ENCODE results near the gene EIPR1.
A peak's percentile ranks its signal among the peaks of the same experiment; 100 is the strongest.

Gene EIPR1

GRCh38 chr2:3321825-3322224, 55.8 kb downstream of the EIPR1 start:
- no peak for DNase-seq

DNA sequence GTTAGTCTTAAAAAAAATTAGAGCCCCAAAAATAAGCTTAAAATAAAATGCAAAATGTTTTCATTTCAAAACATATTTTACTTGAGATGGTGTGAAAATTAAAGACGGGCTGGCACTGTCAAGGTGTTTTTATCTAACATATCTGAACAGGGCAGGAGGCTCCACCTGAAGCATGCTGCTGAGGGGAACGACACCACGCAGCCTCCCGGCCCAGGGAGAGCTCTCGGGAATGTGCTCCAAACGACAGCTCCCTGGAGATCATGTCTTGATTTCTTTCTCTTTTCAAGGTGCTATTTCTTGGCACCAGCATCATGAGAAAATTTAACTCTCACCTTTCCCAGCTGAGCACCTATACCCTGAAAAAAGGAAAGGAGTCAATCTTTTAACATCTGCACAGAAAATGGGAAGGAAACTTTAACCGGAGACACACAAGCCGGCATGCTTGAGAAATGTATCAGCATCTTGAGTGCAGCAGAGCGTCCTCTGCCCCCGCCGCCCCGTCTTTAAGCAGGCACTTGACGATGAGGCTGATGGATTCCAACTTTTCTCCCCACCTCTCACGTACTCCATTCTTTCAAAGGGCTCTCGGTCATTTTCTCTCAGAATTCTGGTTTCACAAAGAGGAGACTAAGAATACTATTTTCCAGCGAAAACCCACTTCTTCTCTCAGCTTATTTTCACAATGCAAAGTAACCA, 56.6 kb downstream of the EIPR1 start:
- no peak for DNase-seq

- no peak for DNase-seq
Observed at GRCh38 chr2:3319745-3320566, 57.7 kb downstream of the EIPR1 start.

DNA sequence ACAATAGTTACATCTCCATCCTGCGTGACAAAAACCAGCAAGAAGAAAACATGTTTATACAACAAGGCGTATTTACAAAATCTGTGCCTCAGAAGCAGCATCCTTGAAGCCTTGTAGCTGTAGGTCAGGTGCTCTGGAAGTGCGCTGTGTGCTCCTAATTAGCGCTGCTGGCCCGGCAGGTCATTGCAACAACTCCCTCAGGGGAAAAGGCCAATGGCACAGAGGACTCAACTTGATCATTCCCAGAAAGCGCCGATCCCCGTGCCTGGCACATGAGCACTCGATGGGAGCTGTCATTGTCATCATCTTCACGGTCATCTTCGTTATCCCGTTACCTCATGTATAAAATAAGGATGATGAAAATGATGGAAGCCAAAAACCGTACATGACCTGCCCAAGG, 58.5 kb downstream of the EIPR1 start:
- DNase-seq = no peak

- no peak for DNase-seq
Observed at GRCh38 chr2:3317871-3318590, 59.6 kb downstream of the EIPR1 start.

GRCh38 chr2:3317277-3317685, 60.3 kb downstream of the EIPR1 start:
- no peak for DNase-seq

GRCh38 chr2:3316456-3317276, 61.0 kb downstream of the EIPR1 start:
- no peak for DNase-seq

GRCh38 chr2:3314626-3315025, 63.0 kb downstream of the EIPR1 start:
- no peak for DNase-seq

DNA sequence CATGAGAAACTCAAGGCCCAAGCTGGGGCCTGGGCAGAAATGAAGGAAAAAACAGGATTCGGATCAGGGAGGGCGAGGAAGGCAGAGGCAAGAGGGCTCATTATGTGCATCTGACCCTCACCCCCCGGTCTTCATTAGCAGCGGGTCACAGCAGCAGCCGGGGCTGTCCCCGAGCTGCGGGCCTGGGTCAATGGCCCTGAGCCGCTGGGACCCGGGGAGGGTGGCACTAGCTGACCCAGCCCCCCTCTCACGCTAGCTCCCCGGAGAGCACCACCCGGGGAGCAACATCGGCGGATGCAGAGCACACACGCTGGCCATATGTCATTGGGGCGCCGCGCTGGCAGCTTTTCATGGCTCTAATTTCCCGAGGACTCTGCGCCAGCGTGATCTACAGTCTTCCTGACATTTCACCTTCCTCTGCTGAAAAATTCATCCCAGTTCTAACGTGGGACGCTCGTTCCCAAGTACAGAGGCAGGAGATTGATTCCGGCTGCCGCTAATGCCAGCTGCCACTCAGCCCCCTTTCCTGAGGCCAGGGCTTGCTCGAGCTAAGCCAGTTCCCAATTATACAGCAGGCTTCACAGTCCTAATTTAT, 63.7 kb downstream of the EIPR1 start:
- no peak for DNase-seq

DNA sequence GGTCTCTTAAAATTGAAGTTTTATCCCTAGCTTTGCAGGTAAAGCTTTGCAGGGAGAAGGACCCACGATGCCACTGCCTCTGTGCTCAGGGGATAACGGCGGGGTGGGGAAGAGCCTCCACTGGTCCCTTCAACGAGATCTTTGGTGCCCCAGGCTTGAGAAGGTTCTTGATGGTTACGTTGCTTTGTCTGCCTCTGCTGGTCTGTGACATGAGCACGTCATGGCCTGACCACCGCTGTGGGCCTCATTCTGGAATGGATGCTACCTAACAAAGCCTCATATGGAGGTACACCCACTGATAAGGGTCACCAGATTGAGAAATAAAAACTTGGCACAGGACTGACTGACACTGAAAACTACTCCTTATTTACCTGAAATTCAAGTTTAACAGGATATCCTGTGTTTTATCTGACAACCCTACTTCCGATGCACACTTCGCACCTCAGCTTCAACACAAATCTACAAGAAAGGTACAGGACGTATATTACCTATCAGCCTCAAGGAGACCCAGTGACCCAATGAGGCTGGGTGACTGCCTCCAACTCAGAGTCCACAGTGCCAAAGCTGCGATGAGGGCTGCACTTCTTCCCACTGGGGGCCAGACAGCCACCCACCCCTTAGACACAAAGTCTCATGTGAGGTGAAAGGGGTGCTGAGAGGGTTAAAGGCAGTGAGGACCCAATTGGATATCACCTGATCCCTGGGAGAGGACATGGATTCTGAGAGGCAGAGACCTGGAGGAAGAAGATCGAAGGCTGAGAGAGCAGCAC, 64.9 kb downstream of the EIPR1 start:
- DNase-seq = no peak

DNA sequence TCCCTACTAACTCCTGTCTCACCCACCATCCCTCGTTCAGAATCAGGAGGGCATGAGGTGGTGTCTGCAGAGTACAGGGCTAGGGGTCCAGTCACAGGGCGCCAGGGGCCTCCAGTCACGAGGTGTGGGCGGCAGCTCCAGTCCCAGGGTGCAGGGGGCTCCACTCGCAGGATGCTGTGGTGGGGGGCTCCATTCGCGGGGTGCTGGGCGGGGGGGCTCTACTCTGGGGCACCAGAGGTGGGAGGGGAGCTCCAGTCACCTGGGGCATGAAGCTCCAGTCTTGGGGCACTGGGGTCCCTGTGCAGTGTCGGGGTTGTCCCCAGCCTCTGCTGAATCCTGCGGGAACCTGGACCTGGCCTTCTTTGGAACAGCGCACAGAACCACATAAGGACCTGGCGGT, 66.0 kb downstream of the EIPR1 start:
- no peak for DNase-seq

DNA sequence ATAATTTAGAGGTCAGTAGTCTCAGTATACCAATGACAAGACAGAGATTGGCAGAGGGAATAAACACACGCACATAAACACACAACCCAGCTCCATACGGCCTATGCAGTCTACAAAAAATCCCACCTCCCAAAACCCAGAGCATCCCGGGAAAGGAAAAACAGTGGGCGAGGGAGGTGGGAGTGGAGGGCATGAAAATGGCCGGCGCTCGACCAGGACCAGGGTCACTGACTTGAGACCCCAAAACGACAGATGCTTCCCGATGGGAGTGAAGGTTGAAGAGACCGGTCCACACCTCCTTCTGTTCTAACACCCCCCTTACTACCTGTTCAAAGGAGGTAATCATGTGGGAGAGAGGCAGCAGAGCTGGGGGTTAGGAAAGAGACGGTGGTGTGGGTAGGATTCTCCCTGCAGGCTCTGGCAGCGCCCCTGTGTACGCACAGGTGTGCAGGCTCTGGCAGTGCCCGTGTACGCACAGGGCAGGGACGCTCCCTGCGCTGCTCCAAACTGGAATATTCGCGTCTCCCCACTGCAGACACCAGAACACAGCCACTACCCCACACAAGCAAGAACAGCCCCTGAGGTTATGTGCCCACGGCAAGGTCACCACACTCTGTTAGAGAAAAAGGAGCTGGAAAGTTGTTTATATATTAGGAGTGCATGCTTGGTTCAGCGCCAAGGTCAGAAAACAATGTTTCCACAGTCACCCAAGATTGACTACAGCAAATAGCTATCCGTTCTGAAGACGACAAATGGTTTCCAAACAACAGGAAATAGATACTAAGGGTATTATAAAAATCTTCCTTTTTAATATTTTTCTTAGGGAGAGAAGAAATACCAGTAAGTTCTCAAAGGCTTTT, 67.9 kb downstream of the EIPR1 start:
- DNase-seq = no peak

- DNase-seq = no peak
Observed at GRCh38 chr2:3307901-3308300, 69.7 kb downstream of the EIPR1 start.

DNA sequence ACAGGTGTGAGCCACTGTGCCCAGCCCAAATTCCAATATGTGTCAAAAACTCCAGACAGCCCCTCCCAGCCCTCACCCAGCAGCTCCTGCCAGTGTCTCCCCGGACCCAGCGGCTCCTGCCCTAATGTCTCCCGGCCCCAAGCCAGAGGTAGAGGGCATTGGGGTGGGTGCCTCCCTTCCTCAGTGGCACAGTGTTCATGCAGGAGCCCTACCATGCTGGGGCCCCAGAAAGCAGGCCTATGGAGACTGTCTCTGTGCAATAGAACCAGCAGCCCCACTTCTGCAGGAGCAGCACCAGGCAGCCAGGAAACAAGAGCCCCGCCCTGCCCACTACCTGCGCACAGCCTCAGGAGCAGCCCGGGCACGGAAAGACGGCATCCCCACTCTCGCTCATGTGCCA, 70.4 kb downstream of the EIPR1 start:
- no peak for DNase-seq

DNA sequence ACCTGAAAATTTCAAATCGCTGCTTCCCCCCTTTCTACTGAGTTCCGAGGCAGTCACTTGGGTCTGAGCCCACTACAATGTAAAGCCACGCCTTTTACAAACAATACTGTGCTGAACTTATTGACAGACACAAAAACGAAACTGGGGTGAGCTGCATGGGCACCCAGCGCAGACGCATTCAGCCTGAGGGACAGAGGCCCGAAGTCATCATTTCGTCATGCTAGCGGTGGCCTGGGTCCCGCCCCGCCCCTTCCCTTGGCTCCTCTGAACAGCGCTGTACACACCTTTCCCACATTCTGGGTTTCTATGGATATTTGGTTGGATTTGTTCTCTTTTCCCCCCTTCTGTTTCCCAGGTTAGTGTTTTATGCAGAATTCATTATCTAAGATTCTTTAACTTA, 71.7 kb downstream of the EIPR1 start:
- DNase-seq = no peak

GRCh38 chr2:3305431-3305830, 72.2 kb downstream of the EIPR1 start:
- no peak for DNase-seq

GRCh38 chr2:3303583-3304406, 73.8 kb downstream of the EIPR1 start:
- peak; percentile 84 to 85 for DNase-seq

- DNase-seq = no peak
Observed at GRCh38 chr2:3302751-3303582, 74.7 kb downstream of the EIPR1 start.

GRCh38 chr2:3302421-3302750, 75.2 kb downstream of the EIPR1 start:
- no peak for DNase-seq

Measured in stimulated activated CD4-positive, alpha-beta T cell treated with anti-CD3 and anti-CD28 coated beads, Interleukin-2, amount 100 ng/mL, for 24 hours (primary cell).